ENCODE data around the gene CLASRP. TPM values are rescaled to one million over a fixed set of nuclear protein-coding genes. Genes with fewer than 3 reads are reported as not detected.

Gene CLASRP
- total and polyA plus RNA-seq, 2 of the 8 experiments (the other 6 are each of a cell fraction or from before 2014, with no cell fraction given) = 22.3 to 71.7 TPM

GRCh38 chr19:45096700-45097099 is 57.9 kb downstream of the CLASRP start (continued):
- TF ChIP-seq ATF2 (IDR thresholded peaks at IDR 0.05; ENCODE audit: low read length) (no peak), BACH1 (IDR thresholded peaks at IDR 0.05; ENCODE audit: low read length) (no peak), NRF1 (IDR thresholded peaks at IDR 0.05; ENCODE audit: low read depth, low read length) (no peak), HDAC2 (IDR thresholded peaks at IDR 0.05; ENCODE audit: borderline replicate concordance in 1 of 2, low read depth in 2 of 2, low read length in 2 of 2) (no peak), RBBP5 (IDR thresholded peaks at IDR 0.05; ENCODE audit: borderline replicate concordance, low read depth, low read length) (no peak), E2F6 (IDR thresholded peaks at IDR 0.05) (no peak), USF2 (IDR thresholded peaks at IDR 0.05; ENCODE audit: low read length) (no peak)

Measured in H1 (cell line).